Ammon's horn (tissue), 1 donor: ENCODE measurements around the gene ST8SIA3.

Experiments used
- DNase-seq: peaks from one replicate; pipeline ENCODE4 v3.0.0-alpha.2; 2016; ENCODE audit warnings: low spot score

Gene ST8SIA3

GRCh38 chr18:57352271-57352701 lies at the start of gene ST8SIA3:
TSS of gene ST8SIA3 (plus strand) at chr18:57352557. CDS start at chr18:57352847, 290 bp downstream.
- no peak for DNase-seq

- no peak for DNase-seq
Measured at GRCh38 chr18:57311472-57311871, 40.9 kb upstream of the ST8SIA3 start.

- DNase-seq = no peak
Measured at GRCh38 chr18:57312346-57313144, 39.8 kb upstream of the ST8SIA3 start.

- DNase-seq = no peak
Measured at GRCh38 chr18:57320603-57321002, 31.8 kb upstream of the ST8SIA3 start.

GRCh38 chr18:57325491-57326166 lies 26.7 kb upstream of the ST8SIA3 start:
- DNase-seq = no peak

- no peak for DNase-seq
Measured at GRCh38 chr18:57326718-57327323, 25.5 kb upstream of the ST8SIA3 start.

GRCh38 chr18:57328665-57329064 lies 23.7 kb upstream of the ST8SIA3 start:
- DNase-seq = no peak

- DNase-seq = no peak
Measured at GRCh38 chr18:57329856-57330255, 22.5 kb upstream of the ST8SIA3 start.

GRCh38 chr18:57331718-57332117 lies 20.6 kb upstream of the ST8SIA3 start:
- no peak for DNase-seq

- DNase-seq = no peak
Measured at GRCh38 chr18:57333940-57334339, 18.4 kb upstream of the ST8SIA3 start.

- no peak for DNase-seq
Measured at GRCh38 chr18:57334383-57334782, 18.0 kb upstream of the ST8SIA3 start.

GRCh38 chr18:57336343-57336742 lies 16.0 kb upstream of the ST8SIA3 start:
- no peak for DNase-seq

- no peak for DNase-seq
Measured at GRCh38 chr18:57337890-57338289, 14.5 kb upstream of the ST8SIA3 start.

GRCh38 chr18:57343833-57344232 lies 8.5 kb upstream of the ST8SIA3 start:
- DNase-seq = no peak

GRCh38 chr18:57346876-57347275 lies 5.5 kb upstream of the ST8SIA3 start:
- no peak for DNase-seq

GRCh38 chr18:57347784-57348183 lies 4.6 kb upstream of the ST8SIA3 start:
- no peak for DNase-seq

- no peak for DNase-seq
Measured at GRCh38 chr18:57352761-57353136, 392 bp downstream of the ST8SIA3 start.

GRCh38 chr18:57353137-57353939 lies 981 bp downstream of the ST8SIA3 start:
- no peak for DNase-seq

- DNase-seq = no peak
Measured at GRCh38 chr18:57353940-57354461, 1.6 kb downstream of the ST8SIA3 start.

- no peak for DNase-seq
Measured at GRCh38 chr18:57359433-57359832, 7.1 kb downstream of the ST8SIA3 start.

- DNase-seq = no peak
Measured at GRCh38 chr18:57362714-57363113, 10.4 kb downstream of the ST8SIA3 start.

- no peak for DNase-seq
Measured at GRCh38 chr18:57364460-57364859, 12.1 kb downstream of the ST8SIA3 start.
